Mucosa of gallbladder (tissue), 1 donor: ENCODE data around the gene FEZF1. TPM values are rescaled to one million over a fixed set of nuclear protein-coding genes. Genes with fewer than 3 reads are reported as not detected.
A peak's percentile ranks its signal among the peaks of the same experiment; 100 is the strongest.

ENCODE experiments used
- DNase-seq: peaks from one replicate; pipeline ENCODE4 v3.0.0-alpha.2; 2020; ENCODE audit warnings: low spot score
- total RNA-seq: library from RNA; stranded (reverse); gene quantifications from one replicate; pipeline ENCODE4 v1.2.1, GENCODE V29; 2021
- donor health status: DM: no; HTN: no; CAD: no.

The FEZF1 gene
- 0.09 TPM for total RNA-seq

DNA sequence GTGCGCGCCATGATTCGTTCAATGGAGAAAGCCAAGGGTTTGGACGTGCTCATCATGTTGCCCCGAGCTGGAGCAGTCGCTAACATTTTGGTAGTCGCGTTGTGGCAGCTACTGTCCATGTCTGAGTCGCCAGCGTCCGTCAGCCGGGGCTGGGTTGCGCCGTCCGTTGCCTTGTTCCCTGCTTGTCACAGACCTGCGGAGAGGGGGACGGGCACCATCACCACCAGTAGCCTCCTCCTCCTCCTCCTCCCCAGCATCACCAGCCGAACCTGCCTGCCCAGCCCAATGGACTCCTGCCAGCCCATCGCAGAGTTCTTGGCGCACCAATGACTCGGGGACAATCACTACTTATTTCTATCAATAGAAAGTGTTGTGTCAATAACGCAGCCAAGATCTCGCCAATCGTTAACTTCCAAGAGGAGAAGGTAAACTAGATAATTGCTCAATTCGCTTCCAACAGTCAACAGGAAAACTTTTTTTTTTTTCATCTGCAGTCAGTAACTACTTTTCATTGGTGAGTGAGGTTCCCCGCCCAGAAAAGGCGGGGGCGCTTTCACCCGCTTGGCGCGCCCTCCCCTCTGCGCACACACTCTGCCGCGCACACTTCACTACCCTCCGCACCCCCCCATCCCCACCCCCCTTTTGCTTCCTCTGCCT is at the start of gene FEZF1:
FEZF1 (minus strand) TSS at position 432 of the 657 bp plus-strand sequence; CDS start at position 119, 313 bp downstream.
- peak; percentile 65 for DNase-seq

DNA sequence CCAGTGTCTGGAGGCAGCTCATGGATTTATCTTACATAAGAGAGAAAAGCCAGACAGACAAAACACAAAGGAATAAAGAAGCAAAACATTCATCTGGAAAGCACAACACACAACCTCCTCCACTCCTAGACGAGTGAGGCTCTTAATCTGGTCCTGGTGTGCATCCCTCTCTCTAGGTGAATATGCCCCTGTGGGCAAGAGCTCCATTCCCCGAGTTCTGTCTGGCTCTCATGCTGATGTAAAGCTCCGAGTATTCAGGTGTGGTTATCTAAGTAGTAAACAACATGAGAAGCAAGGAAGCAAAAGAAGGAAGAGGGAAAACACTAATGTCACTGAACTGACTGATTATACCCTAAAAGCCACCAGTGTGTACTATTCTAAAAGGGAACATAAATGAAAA is 47.9 kb upstream of the FEZF1 start:
- no peak for DNase-seq

DNA sequence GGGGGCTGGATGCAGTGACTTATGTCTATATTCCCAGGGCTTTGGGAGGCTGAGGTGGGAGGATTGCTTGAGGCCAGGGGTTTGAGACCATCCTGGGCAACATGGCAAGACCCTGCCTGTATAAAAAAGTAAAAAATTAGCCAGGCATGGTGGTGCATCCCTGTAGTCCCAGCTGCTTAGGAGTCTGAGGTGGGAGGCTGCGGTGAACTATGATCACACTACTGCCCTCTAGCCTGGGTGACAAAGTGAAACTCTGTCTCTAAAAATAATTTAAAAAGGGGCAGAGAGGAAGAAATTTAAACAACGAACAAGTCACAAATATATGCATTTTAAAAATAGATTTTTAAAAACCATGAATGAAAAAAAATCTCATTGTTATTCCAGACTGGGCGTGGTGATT is 46.2 kb upstream of the FEZF1 start:
- no peak for DNase-seq

DNA sequence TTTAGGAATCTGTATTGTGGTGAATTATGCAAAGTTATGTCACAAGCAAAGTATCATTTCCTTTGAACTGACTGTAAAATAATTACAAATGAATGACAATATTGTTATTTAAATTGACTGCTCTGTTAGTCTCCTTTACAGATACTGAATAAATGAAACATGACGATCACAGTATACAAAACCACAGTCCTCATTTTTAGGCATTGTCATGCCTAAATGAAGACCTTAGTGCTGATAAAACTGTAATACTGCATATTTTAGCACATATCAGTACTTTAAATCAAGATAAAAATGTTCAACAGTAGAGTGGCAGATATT is 39.7 kb upstream of the FEZF1 start:
- no peak for DNase-seq

DNA sequence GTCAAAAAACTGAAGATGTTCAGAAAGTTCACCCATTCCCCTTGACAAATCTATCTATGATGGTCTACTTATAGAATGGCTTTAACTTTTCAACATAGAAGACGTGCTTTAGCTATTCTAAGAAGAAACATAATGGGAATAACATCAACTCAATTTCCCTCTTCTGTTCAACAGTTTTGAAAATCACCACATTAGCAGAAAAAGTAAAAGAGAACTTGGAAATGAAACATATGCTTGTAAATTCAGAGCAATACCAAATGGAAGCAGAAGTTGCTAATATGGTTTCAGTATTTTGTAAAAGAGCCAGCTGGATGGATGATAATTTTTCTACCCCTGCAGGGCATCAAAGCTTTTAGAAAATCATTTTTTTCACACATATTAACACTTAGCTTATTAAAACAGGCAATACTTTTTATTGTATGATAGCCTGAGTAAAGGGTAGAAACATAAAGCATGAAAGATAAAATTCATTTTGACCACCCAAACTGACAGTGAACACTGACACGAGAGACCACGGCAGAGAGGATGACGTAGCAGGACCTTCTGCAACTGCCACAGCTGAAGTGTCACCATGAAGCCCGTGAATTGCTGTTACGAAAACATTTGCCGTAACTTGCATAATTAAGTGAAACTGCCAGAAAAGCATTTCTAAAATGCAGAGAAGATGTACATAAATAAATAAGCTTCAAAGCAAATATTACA is 39.2 kb upstream of the FEZF1 start:
- no peak for DNase-seq

DNA sequence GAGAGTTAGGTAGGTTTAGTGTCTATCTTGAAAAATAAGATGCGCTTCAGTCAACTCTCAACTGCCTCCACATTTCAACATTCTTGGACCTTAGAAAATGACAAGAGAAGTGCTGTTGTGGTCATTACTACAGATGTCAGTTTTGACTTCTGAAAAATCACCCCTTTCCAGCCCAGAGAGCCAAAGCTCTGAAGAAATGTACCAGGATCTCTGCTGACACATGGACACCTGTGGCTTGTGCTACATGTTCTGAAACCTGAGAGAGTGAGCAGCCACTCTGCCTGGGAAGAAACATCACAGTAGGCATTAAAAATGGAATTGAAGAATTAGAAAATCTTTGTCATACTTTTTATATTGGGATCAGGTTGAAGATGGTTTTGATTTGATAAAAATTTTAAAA is 35.9 kb upstream of the FEZF1 start:
- DNase-seq, result no peak

DNA sequence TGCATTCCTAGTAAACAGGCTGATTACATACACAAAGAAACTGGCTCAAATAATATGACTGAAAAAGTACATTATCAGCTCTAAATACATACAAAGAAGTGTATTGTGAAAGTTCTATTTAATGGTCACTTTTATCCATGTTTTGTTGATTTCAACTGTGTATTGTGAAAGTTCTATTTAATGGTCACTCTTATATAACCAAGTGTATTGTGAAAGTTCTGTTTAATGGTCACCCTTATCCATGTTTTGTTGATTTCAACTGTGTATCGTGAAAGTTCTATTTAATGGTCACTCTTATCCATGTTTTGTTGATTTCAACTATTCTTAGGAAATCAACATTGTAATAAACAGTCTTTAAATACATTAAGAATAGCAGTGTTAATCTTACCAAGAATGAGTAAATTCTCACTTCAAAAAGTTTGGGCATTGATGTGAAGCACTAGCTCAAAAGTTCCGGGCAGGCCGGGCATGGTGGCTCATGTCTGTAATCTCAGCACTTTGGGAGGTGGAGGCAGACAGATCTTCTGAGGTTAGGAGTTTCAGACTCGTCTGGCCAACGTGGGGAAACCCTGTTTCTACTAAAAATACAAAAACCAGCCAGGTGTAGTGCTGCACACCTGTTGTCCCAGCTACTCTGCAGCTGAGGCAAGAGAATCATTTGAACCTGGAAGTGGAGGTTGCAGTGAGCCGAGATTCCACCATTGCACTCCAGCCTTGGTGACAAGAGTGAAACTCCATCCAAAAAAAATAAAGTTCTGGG is 34.8 kb upstream of the FEZF1 start:
- DNase-seq, result no peak

DNA sequence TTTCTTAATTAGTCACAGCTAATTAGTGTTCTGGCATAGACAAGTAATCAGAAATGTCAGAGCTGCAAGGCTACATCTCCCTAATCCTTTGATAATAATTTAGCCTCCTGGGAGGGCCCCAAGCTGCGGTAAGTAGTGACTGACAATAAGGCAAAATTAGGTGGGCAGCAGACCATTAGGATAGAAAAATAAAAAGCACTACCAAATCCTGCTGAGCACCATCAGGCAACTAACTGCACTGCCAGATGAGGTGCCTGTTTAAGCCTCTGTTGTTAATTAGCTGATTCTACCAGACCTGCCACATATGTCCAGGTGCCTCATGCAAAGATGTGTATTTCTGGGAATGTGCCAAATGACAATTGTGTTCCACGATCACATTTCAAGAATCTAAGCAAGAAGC is 32.5 kb upstream of the FEZF1 start:
- no peak for DNase-seq

DNA sequence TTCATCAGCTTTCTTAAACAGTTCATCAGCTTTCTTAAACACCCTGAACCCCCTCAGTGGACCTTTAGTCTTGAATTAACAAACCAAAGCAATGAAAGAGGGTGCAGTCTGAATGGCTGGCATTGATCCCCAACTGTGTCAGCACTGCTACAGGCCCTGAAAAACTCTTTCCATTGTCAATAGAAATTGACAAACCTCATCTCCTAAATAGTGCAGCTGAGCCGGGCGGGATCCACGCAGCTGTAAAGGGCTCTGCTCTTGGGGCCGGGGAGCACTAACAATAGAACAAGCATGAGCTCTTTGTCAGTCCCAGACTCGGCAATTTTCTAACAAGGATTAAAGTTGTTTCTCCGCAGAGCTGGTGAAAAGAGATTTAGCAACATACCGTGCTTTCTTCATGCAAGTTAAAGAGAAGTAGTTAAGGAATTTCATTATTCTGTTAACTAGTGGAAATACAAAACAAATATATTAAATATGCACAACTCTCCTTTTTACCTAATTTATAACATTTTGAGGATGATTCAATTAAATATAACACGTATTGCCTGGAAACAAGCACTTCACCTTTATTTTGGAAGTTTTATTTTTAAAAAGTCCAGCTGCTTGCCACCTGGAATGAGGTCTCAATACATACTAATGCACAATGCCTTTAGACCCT is 24.7 kb upstream of the FEZF1 start:
- no peak for DNase-seq

DNA sequence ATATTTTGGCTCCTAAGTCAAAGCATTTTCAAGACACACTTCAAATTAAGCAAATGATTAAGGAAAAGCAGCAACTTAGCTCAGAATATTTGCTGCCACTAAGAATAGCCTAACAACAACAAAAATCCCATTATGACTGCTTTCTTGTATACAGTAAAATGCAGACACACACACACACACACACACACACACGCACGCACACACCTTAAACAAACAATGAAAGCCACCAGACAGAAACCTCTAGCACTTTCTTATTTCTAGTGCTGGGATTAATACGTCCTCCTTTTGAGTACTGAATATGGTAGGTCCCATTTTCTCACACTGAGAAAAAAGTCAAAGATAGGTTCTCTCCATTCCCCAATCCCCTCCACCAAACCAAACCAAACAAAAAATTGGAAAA is 23.4 kb upstream of the FEZF1 start:
- no peak for DNase-seq

DNA sequence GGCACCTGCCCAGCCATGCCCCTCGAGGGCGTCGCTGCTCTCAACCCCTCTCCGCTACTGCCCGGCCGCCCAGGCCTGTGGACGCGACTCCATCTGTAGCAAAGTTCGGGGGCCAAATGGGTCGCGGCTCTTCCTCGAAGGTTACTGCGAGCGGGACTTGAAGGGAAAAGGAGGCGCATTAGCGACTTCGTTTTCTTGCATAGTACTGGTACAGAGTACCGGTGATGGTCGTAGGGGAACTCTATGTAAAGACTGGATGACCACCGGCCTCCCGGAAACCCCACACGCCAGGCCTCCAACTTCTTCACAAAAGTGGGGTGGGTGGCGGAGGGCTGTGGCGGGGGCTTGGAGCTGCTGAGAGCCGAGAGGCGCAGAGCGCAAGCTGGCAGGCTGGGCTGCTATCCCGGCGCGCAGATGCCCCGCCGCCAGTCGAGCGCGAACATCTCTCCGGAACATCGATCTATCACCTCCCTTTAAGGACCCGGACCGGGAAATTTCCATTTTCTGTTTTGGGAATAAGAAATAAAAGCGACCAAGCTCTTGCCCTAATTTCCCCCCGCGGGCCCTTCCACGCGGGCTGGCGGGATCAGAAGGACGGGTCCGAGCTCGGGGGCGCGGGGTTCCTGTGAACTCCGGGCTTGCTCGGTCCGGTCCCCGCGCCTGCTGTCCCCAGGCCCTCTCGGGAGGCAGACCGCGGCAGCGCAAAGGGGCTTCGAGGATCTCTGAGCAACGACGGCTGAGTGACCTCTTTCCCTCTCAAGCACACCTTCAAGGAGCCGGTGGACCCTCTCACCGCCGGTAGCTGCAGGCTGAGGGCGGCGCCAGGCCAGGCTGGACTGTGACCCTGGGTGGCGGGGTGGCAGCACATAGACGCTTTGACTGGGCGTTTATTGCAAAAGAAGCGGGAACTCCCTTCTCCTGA is 12.2 kb upstream of the FEZF1 start:
- no peak for DNase-seq

DNA sequence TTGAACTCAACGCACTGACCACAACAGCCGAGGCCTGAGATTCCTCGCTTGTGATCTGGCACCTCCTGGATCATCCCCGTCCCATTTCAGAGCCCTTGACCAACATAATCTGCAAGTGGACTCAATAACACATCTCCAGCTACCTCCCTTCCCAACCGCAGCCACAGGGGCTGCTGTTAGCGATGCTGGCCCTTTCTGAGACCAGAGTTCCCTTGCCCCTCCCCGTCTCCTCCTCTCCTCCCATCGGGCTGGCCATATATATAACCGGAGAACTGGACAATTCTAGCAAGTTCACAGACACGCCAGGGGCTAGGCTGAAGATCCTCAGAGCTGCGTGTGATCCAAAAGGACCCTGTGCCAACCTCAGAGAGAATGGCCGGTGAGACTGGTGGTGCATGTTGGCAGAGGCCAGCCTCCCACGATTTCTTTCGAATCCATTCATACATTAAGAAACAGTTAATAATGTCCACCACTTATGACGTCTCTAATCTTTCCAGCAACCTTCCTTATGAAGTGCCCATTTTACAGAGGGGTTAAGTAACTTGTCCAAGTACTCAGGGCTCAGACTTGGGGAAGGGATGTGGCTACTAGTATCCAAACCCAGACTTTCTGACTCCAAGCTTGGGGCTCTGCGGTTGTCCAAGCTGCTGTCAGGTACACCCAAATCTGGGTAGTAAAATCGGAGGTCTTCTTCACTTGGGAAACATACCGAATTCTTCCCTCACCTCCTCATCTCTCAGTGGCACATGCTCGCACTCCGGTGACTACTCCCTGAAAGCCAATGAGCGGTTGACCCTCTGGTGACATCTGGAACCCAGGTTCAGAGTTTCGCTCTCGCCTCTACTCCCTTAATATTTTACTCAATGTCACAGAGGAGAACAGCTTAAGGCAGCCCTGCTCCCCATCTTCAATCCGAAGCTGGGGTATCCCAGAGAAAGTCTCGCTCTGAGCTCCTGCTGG is 11.2 kb upstream of the FEZF1 start:
- no peak for DNase-seq

DNA sequence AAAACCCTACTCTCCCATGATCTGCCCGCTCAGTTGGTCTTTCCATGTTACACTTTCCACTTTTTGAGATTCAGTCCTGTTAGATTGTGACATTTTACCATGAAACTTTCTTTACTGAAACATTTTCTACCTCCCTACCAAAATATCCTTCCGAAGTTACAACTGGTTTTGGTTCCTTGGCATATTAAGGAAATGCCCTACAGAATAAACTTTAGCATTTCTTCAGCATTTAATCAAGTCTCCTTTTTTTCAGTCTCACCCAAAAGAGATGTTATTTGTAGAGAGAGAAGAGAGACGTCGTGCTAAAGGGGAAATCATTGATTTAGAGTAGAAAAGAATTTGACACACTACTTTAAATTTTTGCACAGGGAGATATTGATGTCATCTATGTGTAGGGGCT is 9.7 kb upstream of the FEZF1 start:
- no peak for DNase-seq

DNA sequence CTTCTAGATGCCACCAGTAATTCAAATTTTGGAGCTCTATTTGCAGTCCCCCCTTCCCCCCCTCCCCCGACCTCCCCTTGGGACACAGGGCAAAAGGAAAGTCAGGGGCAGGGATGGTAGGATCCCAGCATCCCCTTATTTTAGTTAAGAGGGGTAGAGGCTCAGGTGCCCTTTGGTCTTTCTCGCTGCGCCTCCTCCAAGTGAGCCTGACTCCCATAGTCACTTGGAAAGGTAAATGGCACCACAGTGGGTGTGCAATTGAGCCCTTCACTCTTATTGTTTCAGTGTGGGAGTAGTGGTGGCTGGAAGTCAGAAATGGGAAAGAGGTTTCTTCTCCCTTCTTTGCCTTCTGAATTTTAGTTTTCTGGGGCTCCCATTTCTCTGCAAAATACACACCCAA is 8.2 kb upstream of the FEZF1 start:
- no peak for DNase-seq

DNA sequence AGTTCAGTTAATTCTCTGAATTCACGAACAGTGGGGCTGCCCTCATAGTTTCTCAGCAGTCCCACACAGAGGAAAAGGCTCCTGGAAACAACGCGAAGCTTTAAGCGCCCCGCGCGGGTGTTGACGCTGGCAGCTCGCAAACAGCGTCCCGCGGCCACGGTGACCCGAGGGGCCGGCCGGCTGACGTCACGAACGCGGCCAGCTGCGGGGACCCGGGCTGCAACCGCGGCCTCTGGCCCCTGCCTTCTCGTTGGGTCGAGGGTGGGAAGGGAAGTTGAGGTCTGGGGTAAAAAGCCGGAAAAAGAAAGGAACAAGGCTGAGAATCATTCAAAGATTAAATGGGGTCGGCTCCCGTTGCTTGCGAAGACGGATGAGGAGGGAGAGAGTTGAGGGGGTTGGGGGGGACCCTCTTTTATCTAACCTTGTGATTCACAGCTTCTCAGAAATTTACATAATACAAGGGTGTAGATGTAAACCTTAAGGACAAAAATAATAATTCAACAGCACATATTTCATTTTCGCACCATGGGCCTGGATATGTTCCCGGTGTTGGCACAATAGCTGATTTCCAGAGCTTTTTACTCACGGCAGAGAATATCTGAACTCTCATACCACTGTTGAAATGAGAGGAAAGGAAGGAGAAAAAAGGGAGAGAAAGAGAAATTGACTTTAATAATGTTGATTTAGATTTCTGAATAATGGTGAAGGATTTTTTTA is 7.3 kb upstream of the FEZF1 start:
- no peak for DNase-seq

DNA sequence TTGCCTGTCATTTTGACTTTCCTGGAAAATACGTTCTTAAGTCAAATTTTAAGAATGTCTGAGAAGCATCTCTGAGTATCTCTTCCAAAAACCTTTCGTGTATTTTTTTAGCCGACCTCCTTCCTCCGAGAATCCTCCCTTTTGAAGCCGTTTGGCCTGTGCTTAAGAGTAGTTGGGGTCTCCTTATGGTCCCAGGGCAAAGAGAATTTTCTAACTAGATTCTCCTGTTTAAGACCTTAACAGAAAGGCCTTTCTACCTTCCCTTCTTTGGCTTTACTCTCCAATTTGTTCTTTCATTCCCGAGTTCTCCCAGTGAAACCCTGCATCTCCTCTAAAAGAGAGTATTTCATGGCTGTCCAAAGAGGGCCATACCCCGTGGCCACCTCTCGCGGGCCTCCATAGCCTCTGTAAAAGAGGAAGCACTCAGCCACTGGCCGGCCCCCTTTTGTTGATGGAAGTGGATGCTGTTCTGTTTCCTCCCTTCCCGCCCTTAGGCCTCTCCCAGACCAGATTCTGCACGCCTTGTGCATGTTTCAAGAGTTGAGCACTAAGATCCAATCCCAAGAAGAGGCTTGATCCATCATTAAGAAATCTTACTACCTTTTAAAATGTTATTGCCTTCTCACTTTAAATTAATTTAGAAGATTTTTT is 6.6 kb upstream of the FEZF1 start:
- no peak for DNase-seq

DNA sequence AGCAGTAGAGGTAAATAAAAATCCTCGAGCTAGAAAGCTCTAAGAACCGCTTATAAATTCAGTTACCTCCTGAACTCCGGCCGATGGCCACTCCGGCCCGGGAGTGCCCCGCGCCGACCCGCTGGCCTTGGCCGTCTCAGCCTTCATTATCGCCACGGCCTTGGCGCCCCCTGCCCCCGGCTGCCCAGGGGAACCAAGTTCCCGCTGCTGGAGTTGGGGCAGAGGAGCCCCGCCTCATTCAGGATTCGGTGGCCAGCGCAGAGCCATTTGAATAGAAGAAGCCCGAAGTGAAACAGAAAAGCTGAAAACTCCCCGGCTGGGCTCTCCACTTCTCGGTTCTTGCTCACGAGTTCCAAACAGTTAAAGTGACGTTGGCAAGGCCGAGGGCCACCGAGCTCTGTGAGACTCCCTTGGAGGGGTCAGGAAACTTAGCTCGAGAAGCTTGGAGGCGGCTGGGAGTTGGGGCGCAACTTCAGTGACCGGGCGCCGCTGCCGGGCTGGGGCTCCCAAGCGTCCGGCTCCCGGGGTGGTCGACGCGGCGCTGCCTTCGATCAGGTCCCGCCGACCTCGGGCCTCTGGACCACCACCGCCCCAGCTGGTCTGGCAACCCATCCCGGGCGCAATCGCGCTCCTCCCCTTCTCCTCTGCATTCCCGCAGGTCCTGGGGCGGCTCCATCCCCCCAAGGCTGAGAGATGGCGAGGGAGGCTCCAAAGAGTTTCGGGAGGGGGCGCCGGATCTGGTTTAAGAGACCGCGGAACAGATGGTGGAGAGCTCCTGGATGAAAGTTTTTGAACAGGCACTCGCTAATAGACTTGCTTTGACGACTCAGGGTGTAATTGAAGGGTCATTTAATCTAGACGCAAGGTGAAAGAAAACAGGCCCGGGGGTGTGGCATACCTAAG is 5.8 kb upstream of the FEZF1 start:
- DNase-seq, result no peak

DNA sequence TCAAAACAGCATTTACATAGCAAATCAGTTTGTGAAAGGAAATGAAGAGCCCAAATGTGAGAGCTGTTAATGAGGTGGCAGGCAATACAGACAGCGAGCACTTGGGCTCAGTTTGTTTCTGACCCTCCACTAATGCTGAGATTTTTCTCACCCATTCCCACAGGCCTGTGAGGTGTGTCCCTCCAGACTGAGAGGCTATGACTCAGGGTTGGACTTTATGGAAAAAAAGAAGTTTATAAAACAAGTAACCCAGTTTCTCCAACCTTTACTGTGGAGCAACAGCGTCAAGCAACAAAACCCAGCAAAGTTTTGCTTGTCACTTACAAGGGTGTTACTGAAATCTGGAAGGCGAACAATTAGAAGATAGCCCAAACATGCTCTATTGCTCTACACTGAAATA is 4.9 kb upstream of the FEZF1 start:
- no peak for DNase-seq
